Cardiac septum (tissue), 1 donor: ENCODE results near the gene SLC25A25. TPM values are rescaled to one million over a fixed set of nuclear protein-coding genes. Genes with fewer than 3 reads are reported as not detected.
A peak's percentile ranks its signal among the peaks of the same experiment; 100 is the strongest.
"Not testable (repeated sequence)": the region's sequence is repeated elsewhere in the genome, so short reads cannot be mapped to it uniquely, and the experiment has no call there.

ENCODE experiments used
- DNase-seq: peaks from one replicate; pipeline ENCODE4 v3.0.0-alpha.2; 2020; ENCODE audit warnings: low spot score
- intact Hi-C: fragments of 100-400 bp; cut with DNase I; formaldehyde crosslinking; loops from one replicate; pipeline ENCODE4 v1.14.0; 2022
- long read RNA-seq: library from polyadenylated mRNA; unstranded; transcript quantifications from one replicate; pipeline ENCODE4 v2.0.0, GENCODE V29; 2021
- total RNA-seq: library from RNA; stranded (reverse); fragmentation: NEBNext Ultra II Directional; extraction: Animal tissue kit (Norgen Biotek cat#: 25700); gene quantifications from one replicate; pipeline ENCODE4 v1.2.1, GENCODE V29; 2021
- donor health status: DM: no; HTN: no; CAD: no.

The SLC25A25 gene
- 5.6 TPM for total RNA-seq
- long read RNA-seq, partial matches to known transcripts: 1 of 14 reads
- long read RNA-seq, other reads (novel, unspliced or antisense): 8 of 14 reads

- peak; percentile 100 for DNase-seq
- intact Hi-C loops: loop anchor here (2.0 kb wide), 1 partner anchor 31 kb away; no protein-coding TSS in a partner anchor
These were observed at the start of gene SLC25A25 for GRCh38 chr9:128067645-128068385. Gene SLC25A25 (plus strand): TSS chr9:128068232. CDS start chr9:128068320, 88 bp downstream.

GRCh38 chr9:128020692-128021091, 47.3 kb upstream of the SLC25A25 start:
- intact Hi-C loops: no loop called here

GRCh38 chr9:128021098-128021497, 46.9 kb upstream of the SLC25A25 start:
- DNase-seq: no peak
- intact Hi-C loops: no loop called here

More at GRCh38 chr9:128020692-128021091, 47.3 kb upstream of the SLC25A25 start:
- no peak for DNase-seq

GRCh38 chr9:128022886-128023285, 45.1 kb upstream of the SLC25A25 start:
- intact Hi-C loops: no loop called here
- DNase-seq: no peak

GRCh38 chr9:128023671-128024070, 44.4 kb upstream of the SLC25A25 start:
- intact Hi-C loops: not testable (repeated sequence)

GRCh38 chr9:128024761-128025308, 43.2 kb upstream of the SLC25A25 start:
- no peak for DNase-seq
- intact Hi-C loops: no loop called here

More at GRCh38 chr9:128023671-128024070, 44.4 kb upstream of the SLC25A25 start:
- not testable (repeated sequence) for DNase-seq

- intact Hi-C loops: no loop called here
- DNase-seq: no peak
These were observed 42.3 kb upstream of the SLC25A25 start for GRCh38 chr9:128025736-128026135.

GRCh38 chr9:128026255-128026772, 41.7 kb upstream of the SLC25A25 start:
- intact Hi-C loops: no loop called here

GRCh38 chr9:128026773-128027541, 41.1 kb upstream of the SLC25A25 start:
- intact Hi-C loops: no loop called here
- no peak for DNase-seq

More at GRCh38 chr9:128026255-128026772, 41.7 kb upstream of the SLC25A25 start:
- DNase-seq: no peak

- DNase-seq: no peak
These were observed 40.3 kb upstream of the SLC25A25 start for GRCh38 chr9:128027705-128028104.

GRCh38 chr9:128033609-128034008, 34.4 kb upstream of the SLC25A25 start:
- no peak for DNase-seq
- intact Hi-C loops: loop anchor here (2.0 kb wide), 1 partner anchor 83 kb away; no protein-coding TSS in a partner anchor

More at GRCh38 chr9:128027705-128028104, 40.3 kb upstream of the SLC25A25 start:
- intact Hi-C loops: no loop called here

- DNase-seq: peak; percentile 80
- intact Hi-C loops: loop anchor here (1.0 to 2.0 kb wide), 2 partner anchors 82 to 92 kb away; no protein-coding TSS in a partner anchor
These were observed 33.0 kb upstream of the SLC25A25 start for GRCh38 chr9:128034821-128035652.

- DNase-seq, intact Hi-C loops: not testable (repeated sequence)
These were observed 31.5 kb upstream of the SLC25A25 start for GRCh38 chr9:128036522-128036921.

GRCh38 chr9:128040783-128041182, 27.2 kb upstream of the SLC25A25 start:
- intact Hi-C loops: not testable (repeated sequence)

GRCh38 chr9:128042043-128042442, 26.0 kb upstream of the SLC25A25 start:
- no peak for DNase-seq
- intact Hi-C loops: no loop called here

More at GRCh38 chr9:128040783-128041182, 27.2 kb upstream of the SLC25A25 start:
- DNase-seq: not testable (repeated sequence)

- intact Hi-C loops: no loop called here
- DNase-seq: no peak
These were observed 24.6 kb upstream of the SLC25A25 start for GRCh38 chr9:128043467-128043868.

GRCh38 chr9:128045409-128045808, 22.6 kb upstream of the SLC25A25 start:
- intact Hi-C loops, DNase-seq: not testable (repeated sequence)

GRCh38 chr9:128045831-128046230, 22.2 kb upstream of the SLC25A25 start:
- no peak for DNase-seq
- intact Hi-C loops: no loop called here

- intact Hi-C loops: no loop called here
- DNase-seq: no peak
These were observed 20.8 kb upstream of the SLC25A25 start for GRCh38 chr9:128047231-128047630.
